NB4 (cell line): ENCODE results near the gene PTCD1.

ENCODE experiments used
- DNase-seq: peaks from one replicate; pipeline ENCODE4 v3.0.0; 2010; ENCODE audit warnings: low read depth
- H3K4me3 ChIP-seq: one replicate; pipeline ENCODE4 v1.5.1; 2011; ENCODE audit warnings: mild to moderate bottlenecking, low read depth, low read length, moderate library complexity
- MYC ChIP-seq: IDR thresholded peaks from 2 replicates; pipeline ENCODE4 v1.6.1; 2011; ENCODE audit warnings: low read depth, low read length
- POLR2A ChIP-seq: IDR thresholded peaks from 2 replicates; pipeline ENCODE4 v1.6.1; 2011; ENCODE audit warnings: mild to moderate bottlenecking; ENCODE audit not compliant: insufficient read length; ENCODE audit errors: extremely low read depth
- TF ChIP-seq, protein P1 (sequence below): IDR thresholded peaks from one replicate; pipeline ENCODE4 v1.5.1; 2012; ENCODE audit warnings: low read depth, low read length
- TF ChIP-seq, protein P2 (sequence below): IDR thresholded peaks from 2 replicates; pipeline ENCODE4 v1.6.1; 2011; ENCODE audit warnings: low read depth, low read length

The PTCD1 gene

DNA sequence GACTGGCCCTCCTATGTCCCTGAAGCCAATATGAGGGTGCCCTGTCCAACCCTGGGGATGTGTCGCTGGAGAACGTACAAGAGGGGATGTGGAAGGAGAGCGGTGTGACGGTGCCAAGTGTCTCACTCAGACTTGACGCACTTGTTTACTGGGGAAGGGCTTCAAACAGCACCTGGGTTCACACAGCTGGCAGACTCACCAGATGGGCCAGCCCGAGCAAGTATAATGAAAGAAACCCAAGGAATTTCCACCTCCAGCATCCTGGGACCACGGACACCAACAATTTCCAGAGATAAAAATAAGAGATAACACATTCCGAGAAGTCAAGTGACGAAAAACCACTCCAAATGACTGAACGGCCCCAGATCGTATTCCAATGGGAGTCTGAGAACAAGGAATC lies 22.1 kb upstream of the PTCD1 start:
- no peak overlapping the region for H3K4me3 ChIP-seq
- no peak for DNase-seq
- TF ChIP-seq POLR2A: no peak
- no peak for TF ChIP-seq MYC
- TF ChIP-seq, protein P1, sequence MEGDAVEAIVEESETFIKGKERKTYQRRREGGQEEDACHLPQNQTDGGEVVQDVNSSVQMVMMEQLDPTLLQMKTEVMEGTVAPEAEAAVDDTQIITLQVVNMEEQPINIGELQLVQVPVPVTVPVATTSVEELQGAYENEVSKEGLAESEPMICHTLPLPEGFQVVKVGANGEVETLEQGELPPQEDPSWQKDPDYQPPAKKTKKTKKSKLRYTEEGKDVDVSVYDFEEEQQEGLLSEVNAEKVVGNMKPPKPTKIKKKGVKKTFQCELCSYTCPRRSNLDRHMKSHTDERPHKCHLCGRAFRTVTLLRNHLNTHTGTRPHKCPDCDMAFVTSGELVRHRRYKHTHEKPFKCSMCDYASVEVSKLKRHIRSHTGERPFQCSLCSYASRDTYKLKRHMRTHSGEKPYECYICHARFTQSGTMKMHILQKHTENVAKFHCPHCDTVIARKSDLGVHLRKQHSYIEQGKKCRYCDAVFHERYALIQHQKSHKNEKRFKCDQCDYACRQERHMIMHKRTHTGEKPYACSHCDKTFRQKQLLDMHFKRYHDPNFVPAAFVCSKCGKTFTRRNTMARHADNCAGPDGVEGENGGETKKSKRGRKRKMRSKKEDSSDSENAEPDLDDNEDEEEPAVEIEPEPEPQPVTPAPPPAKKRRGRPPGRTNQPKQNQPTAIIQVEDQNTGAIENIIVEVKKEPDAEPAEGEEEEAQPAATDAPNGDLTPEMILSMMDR: no peak
- TF ChIP-seq, protein P2, sequence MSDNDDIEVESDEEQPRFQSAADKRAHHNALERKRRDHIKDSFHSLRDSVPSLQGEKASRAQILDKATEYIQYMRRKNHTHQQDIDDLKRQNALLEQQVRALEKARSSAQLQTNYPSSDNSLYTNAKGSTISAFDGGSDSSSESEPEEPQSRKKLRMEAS: no peak

DNA sequence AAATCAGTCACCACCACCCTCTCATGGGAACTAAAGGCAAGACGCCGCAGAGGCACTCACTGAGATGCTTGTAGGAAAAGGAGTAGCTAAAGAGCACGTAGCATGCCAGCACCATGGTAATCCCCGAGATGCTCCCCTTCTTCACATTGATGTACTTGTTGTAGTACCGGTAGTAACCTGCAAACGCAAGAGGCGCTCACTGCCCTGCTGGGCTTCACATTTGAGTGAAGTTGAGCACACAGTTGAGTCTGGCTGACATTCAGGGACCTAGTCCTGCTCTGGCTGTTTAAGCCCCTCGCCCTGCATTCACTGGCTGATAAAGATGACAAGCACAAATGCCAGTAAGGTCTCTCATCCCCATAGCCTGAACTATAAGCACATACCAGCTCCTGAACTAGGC lies 20.5 kb upstream of the PTCD1 start:
- H3K4me3 ChIP-seq: no peak overlapping the region
- DNase-seq: peak; percentile 78
- TF ChIP-seq, protein P2: no peak
- TF ChIP-seq MYC (no peak), POLR2A (no peak)
- TF ChIP-seq, protein P1: peak; percentile 70

DNA sequence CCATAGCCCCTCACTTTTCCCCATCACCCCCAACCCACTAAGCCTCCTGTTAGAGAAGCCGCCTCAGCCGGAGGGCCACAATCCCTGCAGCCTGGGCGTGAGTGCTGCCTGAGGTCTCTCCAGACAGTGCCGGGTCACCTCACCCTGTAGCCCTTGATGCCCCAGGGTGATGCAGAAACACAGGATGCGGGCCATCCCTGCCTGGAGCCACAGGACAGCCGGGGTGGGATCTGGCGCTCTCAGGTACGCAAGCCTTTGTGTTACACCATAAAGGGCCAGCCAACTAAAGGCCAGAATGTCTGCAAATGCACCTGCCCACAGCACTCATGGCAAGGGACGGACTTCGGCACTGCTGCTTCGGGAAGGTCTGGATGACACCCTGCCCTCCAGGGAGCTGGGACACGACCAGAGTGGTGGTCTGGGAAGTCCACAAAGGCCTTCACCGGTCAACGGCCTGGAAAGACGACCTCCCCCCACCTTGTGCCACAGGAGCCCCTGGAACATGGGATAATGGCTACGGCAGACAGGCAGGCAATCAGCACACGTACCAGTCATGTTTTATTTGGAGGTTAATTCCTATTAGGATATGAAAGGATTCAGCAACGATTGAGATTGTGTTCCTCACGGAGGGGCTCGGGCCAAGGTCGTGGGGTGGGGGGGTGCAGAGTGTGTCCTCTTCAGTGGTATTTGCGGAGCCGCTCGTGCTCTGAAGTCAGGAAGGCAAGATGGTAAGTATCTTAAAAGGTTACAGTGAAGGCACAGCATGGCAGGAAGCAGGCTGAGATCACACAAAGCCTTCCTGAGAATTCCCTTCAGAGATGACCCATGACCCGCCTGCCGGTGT lies 19.3 kb upstream of the PTCD1 start:
- TF ChIP-seq, protein P2: no peak
- TF ChIP-seq, protein P1: no peak
- no peak for TF ChIP-seq POLR2A
- TF ChIP-seq MYC: no peak
- DNase-seq: no peak
- H3K4me3 ChIP-seq: no peak overlapping the region

DNA sequence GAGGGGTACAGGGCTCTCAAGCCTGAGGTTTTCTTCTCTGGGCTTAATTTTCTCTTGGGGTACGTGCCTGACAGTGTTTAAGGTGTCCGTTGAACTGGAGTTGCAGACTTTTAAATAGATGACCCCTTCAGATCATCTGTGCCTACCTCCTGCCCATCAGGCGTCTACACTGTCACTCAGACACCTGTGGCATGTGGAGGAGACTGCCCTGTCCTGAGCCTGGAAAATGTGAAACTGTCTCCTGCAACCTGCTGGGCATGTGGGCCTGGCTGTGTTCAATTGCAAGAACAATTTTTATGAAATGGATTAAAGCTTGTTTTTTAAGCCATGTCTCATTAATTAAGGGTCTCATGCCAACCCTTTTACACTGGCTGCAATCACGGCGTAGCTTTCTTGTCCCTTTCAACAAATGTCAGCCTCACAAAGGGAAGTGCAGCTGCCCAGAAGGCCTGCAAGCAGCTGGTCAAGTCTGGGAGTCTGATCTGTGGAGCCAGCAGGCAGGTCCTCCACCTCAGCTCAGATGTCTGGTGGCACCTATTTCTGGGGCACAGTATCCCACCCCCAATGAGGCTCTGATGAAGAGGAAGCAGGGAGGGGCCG lies 18.6 kb upstream of the PTCD1 start:
- no peak overlapping the region for H3K4me3 ChIP-seq
- no peak for DNase-seq
- no peak for TF ChIP-seq MYC
- TF ChIP-seq POLR2A: no peak
- TF ChIP-seq, protein P2: no peak
- TF ChIP-seq, protein P1: no peak

GRCh38 chr7:99456288-99456687 lies 17.7 kb upstream of the PTCD1 start:
- TF ChIP-seq, protein P2: no peak
- TF ChIP-seq POLR2A (no peak), MYC (no peak)
- TF ChIP-seq, protein P1: no peak
- DNase-seq: no peak
- H3K4me3 ChIP-seq: no peak overlapping the region
